ENCODE data around the gene MED15.

Gene MED15

DNA sequence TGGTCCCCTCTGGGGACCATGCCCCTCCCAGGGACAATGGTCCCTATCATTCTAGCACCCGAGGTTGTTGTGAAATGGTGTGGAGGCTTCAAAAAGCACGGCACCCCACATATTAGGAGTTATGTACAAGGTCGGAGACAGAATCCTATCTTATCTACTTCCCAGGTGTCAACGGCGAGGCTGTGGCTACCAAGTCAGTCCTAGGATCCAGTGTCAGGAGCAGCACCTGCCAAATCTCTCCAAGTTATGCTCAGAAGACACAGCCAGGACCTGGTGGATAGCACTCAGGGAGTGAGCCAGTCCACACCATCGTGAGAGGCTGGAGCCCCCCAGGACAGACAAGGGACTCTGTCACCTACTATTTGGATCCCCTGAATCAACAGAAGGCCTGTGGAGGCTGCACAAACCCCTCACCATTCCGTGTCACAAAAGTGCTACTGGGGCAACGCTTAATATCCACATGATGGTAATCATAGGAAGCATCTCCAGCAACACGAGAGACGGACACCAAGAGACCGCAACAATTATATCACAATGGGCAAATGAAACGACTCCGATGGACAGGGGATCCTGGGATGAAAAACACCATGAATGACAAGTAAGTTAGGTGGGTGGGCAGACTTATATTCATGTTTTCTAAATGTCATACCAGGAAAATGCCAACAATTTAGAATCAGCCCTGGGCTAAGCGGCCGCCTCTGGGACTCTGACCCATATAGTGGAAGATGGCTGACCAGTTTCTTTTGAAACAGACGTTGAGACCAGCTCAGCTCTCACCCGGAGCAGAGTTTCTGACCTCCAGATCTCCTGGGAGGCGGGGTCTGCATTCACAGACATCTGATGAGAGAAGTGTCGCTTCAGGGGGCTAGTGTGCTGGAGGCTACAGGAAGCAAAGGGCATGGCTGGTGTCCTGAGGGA is 108.4 kb downstream of the MED15 start:
- Histone ChIP-seq H3K27me3 (ENCODE audit: insufficient read depth, low read length, poor library complexity) (peaks cover 5% of the 10 kb centered on the region), H2AFZ (ENCODE audit: low read depth, low read length) (no peak overlapping the region)
- no peak for ATAC-seq (ENCODE audit: insufficient read depth, low read depth)

DNA sequence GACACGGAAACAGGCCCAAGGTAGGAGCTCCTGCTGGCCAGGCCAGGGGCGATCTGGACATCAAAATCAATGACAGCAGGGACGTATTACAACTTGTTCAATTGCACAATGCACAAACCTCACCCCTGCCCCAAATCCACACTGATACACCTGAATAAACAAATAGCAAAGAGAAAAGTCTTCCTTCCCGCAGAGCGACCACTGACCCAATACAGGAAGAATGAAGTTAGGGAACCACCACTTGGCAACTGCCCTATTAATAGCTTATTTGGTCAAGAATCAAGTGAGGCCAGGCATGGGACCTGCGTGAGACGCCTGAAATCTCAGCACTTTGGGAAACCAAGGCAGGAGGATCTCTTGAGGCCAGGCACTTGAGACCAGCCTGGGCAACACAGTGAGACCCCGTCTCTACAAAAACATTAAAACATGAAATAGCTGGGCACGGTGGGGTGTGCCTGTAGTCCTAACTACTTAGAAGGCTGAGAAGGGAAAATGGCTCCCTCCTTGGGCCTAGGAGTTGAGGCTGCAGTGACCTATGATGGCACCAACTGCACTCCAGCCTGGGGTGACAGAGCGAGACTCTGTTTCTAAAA is 109.1 kb downstream of the MED15 start:
- Histone ChIP-seq H3K36me3 (ENCODE audit: insufficient read depth, low read length) (no peaks in the 10 kb centered on the region), H3K9ac (ENCODE audit: low read depth, low read length) (no peak overlapping the region), H3K9me3 (ENCODE audit: insufficient read depth, low read length, severe bottlenecking) (no peaks in the 10 kb centered on the region), H3K27ac (ENCODE audit: low read length) (no peak overlapping the region), H2AFZ (ENCODE audit: low read depth, low read length) (no peak overlapping the region), H3K4me2 (ENCODE audit: insufficient read depth, low read length) (no peak overlapping the region), H4K20me1 (ENCODE audit: insufficient read depth, low read length) (peaks cover 5% of the 10 kb centered on the region; the same call in 1 of the 2 replicates), H3K27me3 (ENCODE audit: insufficient read depth, low read length, poor library complexity) (peaks cover 5% of the 10 kb centered on the region), H3K79me2 (ENCODE audit: insufficient read depth, low read length) (no peaks in the 10 kb centered on the region), H3K4me1 (ENCODE audit: insufficient read depth, low read length) (no peaks in the 10 kb centered on the region), H3K4me3 (ENCODE audit: low read depth in 1 of 2, low read length in 2 of 2) (no peak overlapping the region)
- DNase-seq (no peak), ATAC-seq (ENCODE audit: insufficient read depth, low read depth) (no peak)
- TF ChIP-seq, protein P1, sequence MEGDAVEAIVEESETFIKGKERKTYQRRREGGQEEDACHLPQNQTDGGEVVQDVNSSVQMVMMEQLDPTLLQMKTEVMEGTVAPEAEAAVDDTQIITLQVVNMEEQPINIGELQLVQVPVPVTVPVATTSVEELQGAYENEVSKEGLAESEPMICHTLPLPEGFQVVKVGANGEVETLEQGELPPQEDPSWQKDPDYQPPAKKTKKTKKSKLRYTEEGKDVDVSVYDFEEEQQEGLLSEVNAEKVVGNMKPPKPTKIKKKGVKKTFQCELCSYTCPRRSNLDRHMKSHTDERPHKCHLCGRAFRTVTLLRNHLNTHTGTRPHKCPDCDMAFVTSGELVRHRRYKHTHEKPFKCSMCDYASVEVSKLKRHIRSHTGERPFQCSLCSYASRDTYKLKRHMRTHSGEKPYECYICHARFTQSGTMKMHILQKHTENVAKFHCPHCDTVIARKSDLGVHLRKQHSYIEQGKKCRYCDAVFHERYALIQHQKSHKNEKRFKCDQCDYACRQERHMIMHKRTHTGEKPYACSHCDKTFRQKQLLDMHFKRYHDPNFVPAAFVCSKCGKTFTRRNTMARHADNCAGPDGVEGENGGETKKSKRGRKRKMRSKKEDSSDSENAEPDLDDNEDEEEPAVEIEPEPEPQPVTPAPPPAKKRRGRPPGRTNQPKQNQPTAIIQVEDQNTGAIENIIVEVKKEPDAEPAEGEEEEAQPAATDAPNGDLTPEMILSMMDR (IDR thresholded peaks at IDR 0.05; ENCODE audit: borderline replicate concordance, extremely low read depth, low read length, poor library complexity, severe bottlenecking), result no peak
- TF ChIP-seq EZH2 (IDR thresholded peaks at IDR 0.05; ENCODE audit: borderline replicate concordance, low read depth, low read length, severe bottlenecking), result no peak

More for the DNA sequence above, 108.4 kb downstream of the MED15 start:
- TF ChIP-seq, protein P1 (IDR thresholded peaks at IDR 0.05; ENCODE audit: borderline replicate concordance, extremely low read depth, low read length, poor library complexity, severe bottlenecking), result no peak
- TF ChIP-seq EZH2 (IDR thresholded peaks at IDR 0.05; ENCODE audit: borderline replicate concordance, low read depth, low read length, severe bottlenecking), result no peak
- no peaks in the 10 kb centered on the region for H3K9me3 ChIP-seq (ENCODE audit: insufficient read depth, low read length, severe bottlenecking)
- no peak overlapping the region for H3K4me2 ChIP-seq (ENCODE audit: insufficient read depth, low read length)
- no peaks in the 10 kb centered on the region for H3K79me2 ChIP-seq (ENCODE audit: insufficient read depth, low read length)
- no peak overlapping the region for H3K27ac ChIP-seq (ENCODE audit: low read length)
- H3K4me1 ChIP-seq (ENCODE audit: insufficient read depth, low read length), result no peaks in the 10 kb centered on the region
- peaks cover 8% of the 10 kb centered on the region; the same call in 1 of the 2 replicates for H4K20me1 ChIP-seq (ENCODE audit: insufficient read depth, low read length)
- H3K9ac ChIP-seq (ENCODE audit: low read depth, low read length), result no peak overlapping the region
- H3K36me3 ChIP-seq (ENCODE audit: insufficient read depth, low read length), result no peaks in the 10 kb centered on the region
- H3K4me3 ChIP-seq (ENCODE audit: low read depth in 1 of 2, low read length in 2 of 2), result no peak overlapping the region
- no peak for DNase-seq

GRCh38 chr22:20618488-20618887 is 111.1 kb downstream of the MED15 start:
- no peak for ATAC-seq (ENCODE audit: insufficient read depth, low read depth)
- no peak overlapping the region for H3K27ac ChIP-seq (ENCODE audit: low read length)
- H3K27me3 ChIP-seq (ENCODE audit: insufficient read depth, low read length, poor library complexity), result peaks cover 5% of the 10 kb centered on the region
- H3K36me3 ChIP-seq (ENCODE audit: insufficient read depth, low read length), result no peaks in the 10 kb centered on the region
- H3K79me2 ChIP-seq (ENCODE audit: insufficient read depth, low read length), result no peaks in the 10 kb centered on the region
- no peak overlapping the region for H3K4me2 ChIP-seq (ENCODE audit: insufficient read depth, low read length)
- DNase-seq, result no peak
- no peak for TF ChIP-seq EZH2 (IDR thresholded peaks at IDR 0.05; ENCODE audit: borderline replicate concordance, low read depth, low read length, severe bottlenecking)
- TF ChIP-seq, protein P1 (IDR thresholded peaks at IDR 0.05; ENCODE audit: borderline replicate concordance, extremely low read depth, low read length, poor library complexity, severe bottlenecking), result no peak
- peaks cover 3% of the 10 kb centered on the region; the same call in 1 of the 2 replicates for H4K20me1 ChIP-seq (ENCODE audit: insufficient read depth, low read length)
- no peaks in the 10 kb centered on the region for H3K4me1 ChIP-seq (ENCODE audit: insufficient read depth, low read length)
- no peak overlapping the region for H3K9ac ChIP-seq (ENCODE audit: low read depth, low read length)
- H3K4me3 ChIP-seq (ENCODE audit: low read depth in 1 of 2, low read length in 2 of 2), result no peak overlapping the region
- H2AFZ ChIP-seq (ENCODE audit: low read depth, low read length), result no peak overlapping the region
- no peaks in the 10 kb centered on the region for H3K9me3 ChIP-seq (ENCODE audit: insufficient read depth, low read length, severe bottlenecking)
